Measurements from ENCODE around the gene TRIM24. TPM values are rescaled to one million over a fixed set of nuclear protein-coding genes. Genes with fewer than 3 reads are reported as not detected.

TRIM24 gene
- total RNA-seq, 1 donor from 2014 or later: 60.3 TPM

DNA sequence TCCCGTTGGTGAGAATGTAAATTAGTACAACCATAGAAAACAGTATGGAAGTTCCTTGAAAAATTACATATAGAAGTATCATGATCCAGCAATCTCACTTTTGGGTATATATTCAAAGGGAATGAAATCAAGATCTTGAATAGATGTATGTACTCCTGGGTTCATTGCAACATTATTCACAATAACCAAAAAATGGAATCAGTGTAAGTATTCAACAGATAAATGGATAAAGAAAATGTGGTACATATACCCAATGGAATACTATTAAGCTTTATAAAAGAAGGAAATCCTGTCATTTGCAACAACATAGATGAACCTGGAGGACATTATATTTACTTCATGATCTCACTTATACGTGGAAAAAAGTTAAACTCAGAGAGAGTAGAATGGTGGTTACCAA, 86.8 kb downstream of the TRIM24 start:
- H3K9me3 Mint-ChIP-seq (ENCODE audit: unreplicated experiment): no peaks in the 10 kb centered on the region
- Histone ChIP-seq H3K4me2 (ENCODE audit: low read length) (no peak overlapping the region), H3K9me3 (ENCODE audit: insufficient read depth, low read depth, low read length) (no peaks in the 10 kb centered on the region), H2AFZ (ENCODE audit: low read depth, low read length) (no peak overlapping the region), H3K27ac (ENCODE audit: low read depth, low read length) (no peak overlapping the region), H3K4me3 (ENCODE audit: insufficient read depth, low read depth, low read length) (no peak overlapping the region), H3K27me3 (ENCODE audit: insufficient read depth, low read length) (no peaks in the 10 kb centered on the region), H3K36me3 (ENCODE audit: insufficient read depth, low read length) (peaks cover 3% of the 10 kb centered on the region), H3K79me2 (ENCODE audit: insufficient read depth, low read length) (peaks cover 3% of the 10 kb centered on the region), H4K20me1 (ENCODE audit: insufficient read depth, low read length) (no peaks in the 10 kb centered on the region), H3K9ac (ENCODE audit: low read length) (no peak overlapping the region), H3K4me1 (ENCODE audit: insufficient read depth, low read length) (no peaks in the 10 kb centered on the region)
- no peak overlapping the region for H3K27ac Mint-ChIP-seq (ENCODE audit: unreplicated experiment)
- DNase-seq (ENCODE audit: low read depth) (no peak), FAIRE-seq (no peak)
- TF ChIP-seq, protein P1, sequence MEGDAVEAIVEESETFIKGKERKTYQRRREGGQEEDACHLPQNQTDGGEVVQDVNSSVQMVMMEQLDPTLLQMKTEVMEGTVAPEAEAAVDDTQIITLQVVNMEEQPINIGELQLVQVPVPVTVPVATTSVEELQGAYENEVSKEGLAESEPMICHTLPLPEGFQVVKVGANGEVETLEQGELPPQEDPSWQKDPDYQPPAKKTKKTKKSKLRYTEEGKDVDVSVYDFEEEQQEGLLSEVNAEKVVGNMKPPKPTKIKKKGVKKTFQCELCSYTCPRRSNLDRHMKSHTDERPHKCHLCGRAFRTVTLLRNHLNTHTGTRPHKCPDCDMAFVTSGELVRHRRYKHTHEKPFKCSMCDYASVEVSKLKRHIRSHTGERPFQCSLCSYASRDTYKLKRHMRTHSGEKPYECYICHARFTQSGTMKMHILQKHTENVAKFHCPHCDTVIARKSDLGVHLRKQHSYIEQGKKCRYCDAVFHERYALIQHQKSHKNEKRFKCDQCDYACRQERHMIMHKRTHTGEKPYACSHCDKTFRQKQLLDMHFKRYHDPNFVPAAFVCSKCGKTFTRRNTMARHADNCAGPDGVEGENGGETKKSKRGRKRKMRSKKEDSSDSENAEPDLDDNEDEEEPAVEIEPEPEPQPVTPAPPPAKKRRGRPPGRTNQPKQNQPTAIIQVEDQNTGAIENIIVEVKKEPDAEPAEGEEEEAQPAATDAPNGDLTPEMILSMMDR (IDR thresholded peaks at IDR 0.05; ENCODE audit: insufficient read depth, low read depth, low read length): no peak
- no peak for TF ChIP-seq EZH2 (IDR thresholded peaks at IDR 0.05; ENCODE audit: insufficient read depth, low read length)
- H3K27me3 Mint-ChIP-seq (ENCODE audit: low read depth, unreplicated experiment): no peaks in the 10 kb centered on the region
- H3K4me3 Mint-ChIP-seq (ENCODE audit: unreplicated experiment): no peak overlapping the region
- peaks cover 22% of the 10 kb centered on the region for H3K36me3 Mint-ChIP-seq (ENCODE audit: low read depth, unreplicated experiment)
- peaks cover 8% of the 10 kb centered on the region for H3K4me1 Mint-ChIP-seq (ENCODE audit: low read depth, unreplicated experiment)

DNA sequence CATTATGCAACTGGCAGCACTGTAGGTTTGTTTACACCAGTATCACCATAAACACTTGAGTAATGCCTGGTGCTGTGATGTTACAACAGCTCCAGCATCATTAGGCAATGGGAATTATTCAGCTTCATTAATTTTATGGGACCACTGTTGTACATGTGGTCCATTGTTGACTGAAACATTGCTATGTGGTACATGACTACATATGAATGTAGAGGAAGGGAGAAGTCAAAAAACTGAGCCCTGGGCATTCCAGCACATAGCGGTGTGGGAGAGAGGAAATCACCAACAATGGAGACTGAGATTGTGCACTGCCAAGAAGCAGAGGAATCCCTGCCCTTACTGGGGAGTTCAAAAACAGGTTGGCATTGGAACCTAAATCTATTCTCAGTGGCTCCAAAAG, 89.0 kb downstream of the TRIM24 start:
- H2AFZ ChIP-seq (ENCODE audit: low read depth, low read length): no peak overlapping the region
- H3K4me3 ChIP-seq (ENCODE audit: insufficient read depth, low read depth, low read length): no peak overlapping the region
- no peaks in the 10 kb centered on the region for H3K4me1 ChIP-seq (ENCODE audit: insufficient read depth, low read length)
- H3K36me3 Mint-ChIP-seq (ENCODE audit: low read depth, unreplicated experiment): peaks cover 30% of the 10 kb centered on the region
- DNase-seq (ENCODE audit: low read depth) (no peak), FAIRE-seq (no peak)
- no peaks in the 10 kb centered on the region for H3K9me3 Mint-ChIP-seq (ENCODE audit: unreplicated experiment)
- no peak overlapping the region for H3K4me2 ChIP-seq (ENCODE audit: low read length)
- no peak overlapping the region for H3K27ac Mint-ChIP-seq (ENCODE audit: unreplicated experiment)
- no peaks in the 10 kb centered on the region for H4K20me1 ChIP-seq (ENCODE audit: insufficient read depth, low read length)
- no peak for TF ChIP-seq EZH2 (IDR thresholded peaks at IDR 0.05; ENCODE audit: insufficient read depth, low read length)
- TF ChIP-seq, protein P1 (IDR thresholded peaks at IDR 0.05; ENCODE audit: insufficient read depth, low read depth, low read length): no peak
- no peak overlapping the region for H3K27ac ChIP-seq (ENCODE audit: low read depth, low read length)
- H3K4me1 Mint-ChIP-seq (ENCODE audit: low read depth, unreplicated experiment): peaks cover 8% of the 10 kb centered on the region
- H3K4me3 Mint-ChIP-seq (ENCODE audit: unreplicated experiment): no peak overlapping the region
- no peaks in the 10 kb centered on the region for H3K9me3 ChIP-seq (ENCODE audit: insufficient read depth, low read depth, low read length)
- peaks cover 18% of the 10 kb centered on the region for H3K36me3 ChIP-seq (ENCODE audit: insufficient read depth, low read length)
- no peaks in the 10 kb centered on the region for H3K79me2 ChIP-seq (ENCODE audit: insufficient read depth, low read length)
- H3K9ac ChIP-seq (ENCODE audit: low read length): no peak overlapping the region
- no peaks in the 10 kb centered on the region for H3K27me3 ChIP-seq (ENCODE audit: insufficient read depth, low read length)
- H3K27me3 Mint-ChIP-seq (ENCODE audit: low read depth, unreplicated experiment): no peaks in the 10 kb centered on the region

DNA sequence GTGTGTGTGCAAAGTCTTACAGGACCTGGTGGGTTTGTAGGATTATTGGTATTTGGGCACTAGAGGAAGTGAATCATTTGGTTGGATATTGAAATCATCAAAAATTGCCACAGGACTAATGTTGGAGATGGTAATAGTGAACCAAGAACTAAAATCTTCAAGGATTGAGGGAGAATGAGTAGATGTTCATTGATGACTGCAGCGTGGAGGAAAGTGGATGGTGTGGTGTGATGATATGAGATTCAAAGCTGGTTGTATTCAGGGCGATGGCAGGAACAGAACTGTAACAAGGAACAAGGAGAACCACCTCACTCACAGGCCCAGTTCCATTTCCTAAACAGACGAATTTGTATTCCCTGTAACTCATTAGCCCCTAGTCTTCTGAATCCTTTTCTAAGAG, 90.3 kb downstream of the TRIM24 start:
- peaks cover 31% of the 10 kb centered on the region for H3K36me3 Mint-ChIP-seq (ENCODE audit: low read depth, unreplicated experiment)
- no peak overlapping the region for H3K27ac Mint-ChIP-seq (ENCODE audit: unreplicated experiment)
- peaks cover 8% of the 10 kb centered on the region for H3K4me1 Mint-ChIP-seq (ENCODE audit: low read depth, unreplicated experiment)
- H3K27ac ChIP-seq (ENCODE audit: low read depth, low read length): no peak overlapping the region
- H3K4me3 ChIP-seq (ENCODE audit: insufficient read depth, low read depth, low read length): no peak overlapping the region
- no peaks in the 10 kb centered on the region for H3K27me3 Mint-ChIP-seq (ENCODE audit: low read depth, unreplicated experiment)
- H3K79me2 ChIP-seq (ENCODE audit: insufficient read depth, low read length): no peaks in the 10 kb centered on the region
- no peaks in the 10 kb centered on the region for H3K4me1 ChIP-seq (ENCODE audit: insufficient read depth, low read length)
- peaks cover 29% of the 10 kb centered on the region for H3K36me3 ChIP-seq (ENCODE audit: insufficient read depth, low read length)
- no peaks in the 10 kb centered on the region for H4K20me1 ChIP-seq (ENCODE audit: insufficient read depth, low read length)
- no peak for DNase-seq (ENCODE audit: low read depth)
- FAIRE-seq: no peak
- H3K9me3 ChIP-seq (ENCODE audit: insufficient read depth, low read depth, low read length): peaks cover 2% of the 10 kb centered on the region
- H2AFZ ChIP-seq (ENCODE audit: low read depth, low read length): no peak overlapping the region
- no peak for TF ChIP-seq EZH2 (IDR thresholded peaks at IDR 0.05; ENCODE audit: insufficient read depth, low read length)
- TF ChIP-seq, protein P1 (IDR thresholded peaks at IDR 0.05; ENCODE audit: insufficient read depth, low read depth, low read length): no peak
- no peaks in the 10 kb centered on the region for H3K9me3 Mint-ChIP-seq (ENCODE audit: unreplicated experiment)
- H3K27me3 ChIP-seq (ENCODE audit: insufficient read depth, low read length): no peaks in the 10 kb centered on the region
- H3K4me2 ChIP-seq (ENCODE audit: low read length): no peak overlapping the region
- no peak overlapping the region for H3K4me3 Mint-ChIP-seq (ENCODE audit: unreplicated experiment)
- no peak overlapping the region for H3K9ac ChIP-seq (ENCODE audit: low read length)

Data from astrocyte (in vitro differentiated cells and primary cell).